ENCODE measurements around the gene UBC. TPM values are rescaled to one million over a fixed set of nuclear protein-coding genes. Genes with fewer than 3 reads are reported as not detected.

The UBC gene
- total RNA-seq, 2 experiments from 2014 or later: 1,024 to 1,046 TPM

GRCh38 chr12:124868252-124869058 lies 46.0 kb downstream of the UBC start:
- Mint-ChIP-seq H3K4me1 (peaks cover 26% of the 10 kb centered on the region), H3K36me3 (no peaks in the 10 kb centered on the region), H3K27ac (no peak overlapping the region), H3K27me3 (peaks cover 17% of the 10 kb centered on the region), H3K4me3 (no peak overlapping the region), H3K9me3 (no peaks in the 10 kb centered on the region)
- POLR2A ChIA-PET: interaction anchor here (0.7 kb wide), 1 partner anchor 464 kb away, joined by 3 read pairs; no protein-coding TSS in a partner anchor
- DNase-seq: no peak
- no peak for ATAC-seq (ENCODE audit: low read depth)

GRCh38 chr12:124867401-124867930 lies 47.0 kb downstream of the UBC start:
- Mint-ChIP-seq H3K27me3 (peaks cover 17% of the 10 kb centered on the region), H3K4me1 (peaks cover 32% of the 10 kb centered on the region), H3K27ac (no peak overlapping the region), H3K4me3 (no peak overlapping the region), H3K36me3 (no peaks in the 10 kb centered on the region), H3K9me3 (no peaks in the 10 kb centered on the region)
- no peak for ATAC-seq (ENCODE audit: low read depth)
- POLR2A ChIA-PET: no interaction called here
- DNase-seq: no peak

DNA sequence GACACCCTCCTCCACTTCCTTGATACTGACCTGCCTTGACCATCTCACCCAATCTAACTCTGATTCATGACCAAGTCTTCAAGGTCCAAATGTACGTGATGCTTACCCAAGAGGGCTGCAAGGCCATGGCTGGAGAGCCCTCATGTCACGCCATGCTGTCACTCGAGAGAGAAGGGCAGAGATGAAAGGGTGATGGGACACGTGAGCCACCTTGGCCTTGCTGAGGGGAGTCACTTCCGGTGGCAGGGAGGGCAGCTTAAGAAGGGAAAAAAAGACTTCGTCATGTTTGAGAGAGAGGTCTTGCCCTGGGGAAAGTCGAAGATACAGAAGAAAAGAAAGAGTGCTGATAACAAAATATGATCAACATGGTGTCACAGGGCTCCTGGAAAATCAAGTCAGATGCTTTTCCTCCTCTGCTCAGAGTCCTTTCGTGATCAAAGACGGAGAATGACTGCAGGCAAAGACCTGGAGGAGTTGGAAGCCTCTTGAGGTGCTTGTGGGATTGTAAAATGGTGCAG lies 47.5 kb downstream of the UBC start:
- Mint-ChIP-seq H3K27ac (no peak overlapping the region), H3K27me3 (peaks cover 15% of the 10 kb centered on the region), H3K4me1 (peaks cover 35% of the 10 kb centered on the region), H3K4me3 (no peak overlapping the region), H3K36me3 (no peaks in the 10 kb centered on the region), H3K9me3 (no peaks in the 10 kb centered on the region)
- DNase-seq (no peak), ATAC-seq (ENCODE audit: low read depth) (no peak)
- POLR2A ChIA-PET: interaction anchor here (0.6 to 1.1 kb wide), 2 partner anchors 55 to 122 kb away, joined by 3 read pairs; no protein-coding TSS in a partner anchor

DNA sequence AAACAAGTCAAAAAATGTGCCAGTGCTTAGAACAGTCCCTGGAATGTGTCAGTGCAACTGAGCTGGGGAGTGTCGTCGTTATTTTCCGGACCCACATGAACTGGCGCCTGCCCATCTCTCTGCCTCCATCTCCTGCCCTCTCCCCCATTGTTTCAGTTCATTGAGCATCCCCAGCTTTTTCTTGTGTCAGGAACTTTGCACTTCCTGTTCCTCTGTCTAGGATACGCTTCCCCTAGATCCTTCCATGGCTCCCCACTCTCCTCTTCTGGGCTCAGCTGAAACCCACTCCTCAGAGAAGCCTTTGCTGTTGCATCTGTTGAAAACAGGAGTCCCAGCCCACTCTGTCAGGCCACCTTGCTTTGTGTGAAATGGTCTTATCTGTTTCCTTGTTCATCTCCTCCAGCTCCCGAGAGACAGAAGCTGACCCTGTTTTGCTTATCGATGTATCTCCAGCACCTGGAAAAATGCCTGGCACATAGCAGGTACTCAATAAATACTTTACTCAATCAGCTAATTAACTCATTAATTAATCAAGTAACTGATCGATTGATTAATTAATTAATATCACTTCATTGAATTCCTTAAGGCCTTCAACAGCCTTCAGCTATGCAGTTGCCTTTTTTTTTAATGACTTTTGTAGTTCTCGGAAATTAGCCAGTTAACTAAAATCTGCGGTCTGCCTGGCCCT lies 48.1 kb downstream of the UBC start:
- H3K4me3 Mint-ChIP-seq: no peak overlapping the region
- DNase-seq: no peak
- H3K27me3 Mint-ChIP-seq: peaks cover 13% of the 10 kb centered on the region
- H3K27ac Mint-ChIP-seq: no peak overlapping the region
- peaks cover 39% of the 10 kb centered on the region for H3K4me1 Mint-ChIP-seq
- POLR2A ChIA-PET: interaction anchor here (0.6 to 1.1 kb wide), 2 partner anchors 55 to 122 kb away, joined by 3 read pairs; no protein-coding TSS in a partner anchor
- H3K9me3 Mint-ChIP-seq: no peaks in the 10 kb centered on the region
- ATAC-seq (ENCODE audit: low read depth): no peak
- H3K36me3 Mint-ChIP-seq: no peaks in the 10 kb centered on the region

- Mint-ChIP-seq H3K4me1 (peaks cover 39% of the 10 kb centered on the region), H3K27me3 (peaks cover 13% of the 10 kb centered on the region), H3K4me3 (no peak overlapping the region), H3K9me3 (no peaks in the 10 kb centered on the region), H3K36me3 (no peaks in the 10 kb centered on the region), H3K27ac (no peak overlapping the region)
- POLR2A ChIA-PET: no interaction called here
- no peak for ATAC-seq (ENCODE audit: low read depth)
- DNase-seq: no peak
These were observed 48.7 kb downstream of the UBC start for GRCh38 chr12:124865728-124866127.

- ATAC-seq (ENCODE audit: low read depth) (no peak), DNase-seq (no peak)
- Mint-ChIP-seq H3K27me3 (peaks cover 10% of the 10 kb centered on the region), H3K4me3 (peak overlapping the region; percentile 79), H3K4me1 (peaks cover 38% of the 10 kb centered on the region), H3K27ac (peak overlapping the region; percentile 93), H3K9me3 (no peaks in the 10 kb centered on the region), H3K36me3 (no peaks in the 10 kb centered on the region)
- POLR2A ChIA-PET: interaction anchor here (0.6 kb wide), 1 partner anchor 12 kb away, joined by 3 read pairs; no protein-coding TSS in a partner anchor
These were observed 50.1 kb downstream of the UBC start for GRCh38 chr12:124864326-124864752.

GRCh38 chr12:124863416-124864325 lies 50.8 kb downstream of the UBC start, which contains the start of gene SCARB1:
TSS of gene SCARB1 (minus strand) at chr12:124863864. CDS start at chr12:124863720, 144 bp downstream.
- peak within 1 kb of the TSS; percentile 93 for H3K27ac Mint-ChIP-seq
- peak; percentile 82 for ATAC-seq (ENCODE audit: low read depth)
- H3K27me3 Mint-ChIP-seq: peaks cover 4% of the 10 kb centered on the region
- no peaks in the 10 kb centered on the region for H3K9me3 Mint-ChIP-seq
- DNase-seq: peak; percentile 89
- POLR2A ChIA-PET: interaction anchor here (0.6 to 1.0 kb wide), 2 partner anchors 11 to 475 kb away, joined by 3 read pairs; no protein-coding TSS in a partner anchor
- H3K4me1 Mint-ChIP-seq: peaks cover 34% of the 10 kb centered on the region
- H3K36me3 Mint-ChIP-seq: no peaks in the 10 kb centered on the region
- H3K4me3 Mint-ChIP-seq: peak within 1 kb of the TSS; percentile 82

GRCh38 chr12:124862768-124863415 lies 51.6 kb downstream of the UBC start:
- POLR2A ChIA-PET: interaction anchor here (1.0 kb wide), 2 partner anchors 51 to 474 kb away, joined by 3 read pairs; no protein-coding TSS in a partner anchor
- peak; percentile 25 for ATAC-seq (ENCODE audit: low read depth)
- Mint-ChIP-seq H3K9me3 (no peaks in the 10 kb centered on the region), H3K4me1 (peaks cover 31% of the 10 kb centered on the region), H3K4me3 (peak overlapping the region; percentile 82), H3K27ac (peak overlapping the region; percentile 76), H3K36me3 (no peaks in the 10 kb centered on the region), H3K27me3 (no peaks in the 10 kb centered on the region)
- DNase-seq: peak; percentile 47

DNA sequence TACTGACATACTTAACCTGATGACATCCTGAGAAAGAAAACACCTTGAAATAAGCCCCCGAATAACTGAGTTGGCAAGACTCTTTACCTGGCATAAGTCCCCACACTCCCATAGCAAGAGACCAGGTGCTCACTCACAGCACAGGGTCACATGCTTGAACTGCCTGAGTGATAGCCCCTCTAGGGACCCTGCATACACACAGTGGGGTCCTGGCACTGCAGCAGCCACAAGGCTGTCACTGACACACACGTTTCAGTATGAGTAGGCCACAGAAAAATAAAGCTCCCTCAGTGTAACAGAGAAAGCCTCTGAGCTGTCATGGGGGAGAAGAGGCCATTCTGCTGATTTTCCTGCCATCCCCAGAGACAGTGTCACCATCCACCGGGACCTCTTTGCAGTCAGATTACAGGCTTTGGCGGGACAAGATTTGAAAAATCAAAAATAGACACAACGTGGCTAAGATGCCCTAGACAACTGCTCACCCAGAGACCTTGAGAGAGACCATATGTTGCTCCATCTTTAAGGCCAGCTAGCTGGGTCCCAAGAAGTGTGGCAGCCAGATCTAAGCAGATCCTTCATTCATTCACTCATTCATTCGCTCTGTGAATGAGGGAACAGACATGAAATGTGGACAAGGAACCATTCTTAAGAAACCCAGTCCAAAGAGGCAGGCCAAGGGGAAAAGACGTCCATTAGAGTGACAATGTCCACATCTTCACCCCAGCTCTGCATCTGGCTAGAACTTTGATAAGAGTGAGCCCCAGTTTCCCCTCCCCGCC lies 52.4 kb downstream of the UBC start:
- POLR2A ChIA-PET: interaction anchor here (1.0 kb wide), 2 partner anchors 52 to 473 kb away, joined by 3 read pairs; no protein-coding TSS in a partner anchor
- ATAC-seq (ENCODE audit: low read depth): no peak
- H3K9me3 Mint-ChIP-seq: no peaks in the 10 kb centered on the region
- peaks cover 27% of the 10 kb centered on the region for H3K4me1 Mint-ChIP-seq
- H3K36me3 Mint-ChIP-seq: no peaks in the 10 kb centered on the region
- no peak overlapping the region for H3K27ac Mint-ChIP-seq
- no peak for DNase-seq
- no peaks in the 10 kb centered on the region for H3K27me3 Mint-ChIP-seq
- H3K4me3 Mint-ChIP-seq: peak overlapping the region; percentile 82

Data from activated naive CD8-positive, alpha-beta T cell treated with anti-CD3 and anti-CD28 coated beads, Interleukin-2, amount 10 ng/mL, durations not matched to agents 7 days and 5 days (primary cell).